ENCODE results near the gene SYT5.

The SYT5 gene

DNA sequence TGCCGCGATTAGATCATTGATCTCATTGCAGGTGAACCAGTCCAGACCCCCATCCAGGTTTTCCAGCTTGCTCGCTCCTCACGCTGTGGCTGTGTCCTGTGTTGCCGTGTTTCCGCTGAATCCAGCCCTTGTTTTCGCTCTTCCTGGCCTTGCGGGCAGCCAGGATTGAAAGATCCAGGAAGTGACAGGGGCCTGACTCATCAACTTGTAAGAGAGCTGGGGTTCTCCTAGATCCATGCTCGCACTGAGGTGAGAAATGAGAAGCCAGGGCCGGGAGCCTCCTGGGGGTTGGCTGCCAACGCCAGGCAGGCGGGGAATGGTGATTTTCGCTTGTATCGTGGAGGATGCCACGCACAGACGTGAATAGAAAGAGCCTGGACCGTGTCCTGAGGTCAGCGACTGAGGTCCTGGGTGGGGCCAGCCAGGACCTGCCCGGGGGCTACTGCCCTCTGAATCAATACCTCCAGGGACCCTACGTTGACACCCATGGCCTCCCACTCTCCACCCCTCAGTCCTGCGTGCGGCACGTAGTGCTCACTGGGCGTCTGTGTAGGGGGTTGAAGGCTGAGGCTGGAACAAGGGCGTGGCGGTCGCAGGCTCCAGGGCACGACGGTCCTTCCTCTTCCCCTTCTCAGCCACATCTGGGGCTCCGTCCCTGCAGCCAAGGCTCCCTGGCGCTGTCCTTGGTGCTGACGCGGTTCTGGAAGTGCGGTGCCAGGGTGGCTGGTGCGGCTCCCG is 36.5 kb upstream of the SYT5 start:
- H3K4me3 ChIP-seq (ENCODE audit: low read depth, low read length), result peak overlapping the region; percentile 56
- peak; percentile 100 for DNase-seq (ENCODE audit: low read depth)
- TF ChIP-seq CTCF (conservative IDR thresholded peaks at IDR 0.05; ENCODE audit: low read depth, low read length), result peak; percentile 19

GRCh38 chr19:55213547-55213946 is 33.5 kb upstream of the SYT5 start:
- no peak for DNase-seq (ENCODE audit: low read depth)
- TF ChIP-seq CTCF (conservative IDR thresholded peaks at IDR 0.05; ENCODE audit: low read depth, low read length), result no peak
- H3K4me3 ChIP-seq (ENCODE audit: low read depth, low read length), result no peak overlapping the region

GRCh38 chr19:55212447-55212846 is 32.4 kb upstream of the SYT5 start:
- no peak for DNase-seq (ENCODE audit: low read depth)
- peak; percentile 30 for TF ChIP-seq CTCF (conservative IDR thresholded peaks at IDR 0.05; ENCODE audit: low read depth, low read length)
- H3K4me3 ChIP-seq (ENCODE audit: low read depth, low read length), result no peak overlapping the region

- TF ChIP-seq CTCF (conservative IDR thresholded peaks at IDR 0.05; ENCODE audit: low read depth, low read length), result no peak
- H3K4me3 ChIP-seq (ENCODE audit: low read depth, low read length), result no peak overlapping the region
- peak; percentile 92 for DNase-seq (ENCODE audit: low read depth)
Observed at GRCh38 chr19:55209693-55210472, 29.8 kb upstream of the SYT5 start.

GRCh38 chr19:55208880-55209692 is 29.0 kb upstream of the SYT5 start, which contains the start of gene PTPRH:
Gene PTPRH, minus strand, starts transcription at chr19:55209501. Its CDS starts 68 bp downstream, at chr19:55209433.
- no peak for DNase-seq (ENCODE audit: low read depth)
- no peak for TF ChIP-seq CTCF (conservative IDR thresholded peaks at IDR 0.05; ENCODE audit: low read depth, low read length)
- no peak within 1 kb of the TSS for H3K4me3 ChIP-seq (ENCODE audit: low read depth, low read length)

DNA sequence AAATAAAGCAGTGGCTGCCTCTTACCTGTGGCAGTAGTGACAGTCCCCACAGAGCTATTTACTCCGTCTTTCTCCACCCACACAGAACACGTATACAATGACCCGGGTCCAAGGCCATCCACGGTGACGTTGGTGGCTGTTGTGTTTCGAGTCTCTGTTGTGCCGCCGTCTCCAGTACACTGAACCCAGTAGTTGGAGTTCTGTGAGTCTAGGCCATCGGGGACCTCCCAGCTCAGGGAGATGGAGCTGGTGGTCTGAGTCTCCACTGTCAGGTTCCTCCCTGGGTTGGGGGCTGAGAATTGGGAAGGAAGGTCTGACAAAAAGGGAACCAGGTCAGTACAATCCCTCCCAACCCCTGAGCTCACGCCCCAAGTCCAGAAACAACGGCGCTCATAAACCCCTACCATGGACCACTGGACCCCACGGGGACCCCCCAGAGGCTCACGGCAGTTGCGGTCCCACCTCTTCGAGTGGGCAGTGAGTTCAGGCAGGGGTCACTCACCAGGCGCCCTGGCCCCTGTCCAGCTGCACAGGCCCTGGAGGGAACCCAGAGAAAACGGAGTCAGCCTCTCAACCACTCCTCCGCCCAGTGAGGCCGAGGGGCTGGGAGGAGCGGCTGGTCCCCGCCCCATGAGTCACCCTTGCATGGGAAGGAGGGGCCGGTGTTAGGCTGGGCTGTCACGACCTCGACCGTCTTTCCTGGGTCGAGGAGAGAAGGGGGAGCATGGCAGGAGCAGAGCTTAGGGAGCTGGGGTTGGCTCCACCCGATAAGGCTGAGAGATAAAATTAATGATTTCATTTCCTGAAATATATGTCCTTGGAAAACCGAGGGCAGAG is 26.8 kb upstream of the SYT5 start:
- peak; percentile 93 for DNase-seq (ENCODE audit: low read depth)
- TF ChIP-seq CTCF (conservative IDR thresholded peaks at IDR 0.05; ENCODE audit: low read depth, low read length), result no peak
- H3K4me3 ChIP-seq (ENCODE audit: low read depth, low read length), result peak overlapping the region; percentile 53
